Mesendoderm (in vitro differentiated cells): ENCODE results near the gene ALAS1.

Experiments
- DNase-seq: peaks from one replicate; pipeline ENCODE4 v3.0.0; 2013
- H2AK5ac ChIP-seq: 2 replicates; pipeline ENCODE4 v1.6.1; 2013; ENCODE audit warnings: low read length, inconsistent platforms
- H2BK120ac ChIP-seq: 2 replicates; pipeline ENCODE4 v1.6.1; 2013; ENCODE audit warnings: low read depth, mild to moderate bottlenecking, low read length, moderate library complexity, mixed read lengths
- H2BK15ac ChIP-seq: replicated peaks from 2 replicates; pipeline ENCODE4 v1.6.1; 2013; ENCODE audit warnings: low read depth, mild to moderate bottlenecking, moderate library complexity
- H2BK5ac ChIP-seq: 2 replicates; pipeline ENCODE4 v1.6.1; 2013; ENCODE audit warnings: low read length, inconsistent platforms
- H3K18ac ChIP-seq: 2 replicates; pipeline ENCODE4 v1.6.1; 2013; ENCODE audit warnings: mild to moderate bottlenecking, low read length, mixed read lengths
- H3K23ac ChIP-seq: one replicate; pipeline ENCODE4 v1.6.1; 2013; ENCODE audit warnings: low read length
- H3K27ac ChIP-seq: 2 replicates; pipeline ENCODE4 v1.5.1; 2013; ENCODE audit warnings: low read depth, mild to moderate bottlenecking, inconsistent platforms, low read length, moderate library complexity
- H3K27me3 ChIP-seq: 2 replicates; pipeline ENCODE4 v1.6.1; 2013; ENCODE audit warnings: low read length, control low read depth, mild to moderate bottlenecking, inconsistent platforms; ENCODE audit not compliant: insufficient read depth, poor library complexity
- H3K36me3 ChIP-seq: 2 replicates; pipeline ENCODE4 v1.6.1; 2013; ENCODE audit warnings: low read length, inconsistent platforms; ENCODE audit not compliant: control insufficient read depth, insufficient read depth
- H3K4ac ChIP-seq: one replicate; pipeline ENCODE4 v1.6.1; 2013; ENCODE audit warnings: low read depth, mild to moderate bottlenecking, low read length, moderate library complexity
- H3K4me1 ChIP-seq: 2 replicates; pipeline ENCODE4 v1.6.1; 2013; ENCODE audit warnings: low read depth, low read length, inconsistent platforms; ENCODE audit not compliant: control insufficient read depth
- H3K4me2 ChIP-seq: 2 replicates; pipeline ENCODE4 v1.6.1; 2013; ENCODE audit warnings: low read length
- H3K4me3 ChIP-seq: 2 replicates; pipeline ENCODE4 v1.5.1; 2013; ENCODE audit warnings: mild to moderate bottlenecking, low read length
- H3K56ac ChIP-seq: one replicate; pipeline ENCODE4 v1.6.1; 2013; ENCODE audit warnings: low read length
- H3K79me1 ChIP-seq: 2 replicates; pipeline ENCODE4 v1.6.1; 2013; ENCODE audit warnings: low read length, inconsistent platforms
- H3K79me2 ChIP-seq: 2 replicates; pipeline ENCODE4 v1.6.1; 2013; ENCODE audit warnings: mild to moderate bottlenecking, low read length; ENCODE audit not compliant: control insufficient read depth, insufficient read depth
- H3K9ac ChIP-seq: 2 replicates; pipeline ENCODE4 v1.6.1; 2013; ENCODE audit warnings: low read length, inconsistent platforms
- H4K5ac ChIP-seq: one replicate; pipeline ENCODE4 v1.6.1; 2013; ENCODE audit warnings: low read length
- H4K8ac ChIP-seq: one replicate; pipeline ENCODE4 v1.6.1; 2013; ENCODE audit warnings: low read depth, mild to moderate bottlenecking, control low read depth, low read length, moderate library complexity
- WGBS: extraction: QIAGEN DNeasy Blood & Tissue Kit; methylation state at CpG from one replicate; pipeline ENCODE4 v1.1.7; 2013; ENCODE audit warnings: low lambda C conversion rate, missing lambda C conversion rate; ENCODE audit not compliant: insufficient coverage; ENCODE audit errors: extremely low coverage; 5-methylcytosine and 5-hydroxymethylcytosine counted together

The ALAS1 gene

DNA sequence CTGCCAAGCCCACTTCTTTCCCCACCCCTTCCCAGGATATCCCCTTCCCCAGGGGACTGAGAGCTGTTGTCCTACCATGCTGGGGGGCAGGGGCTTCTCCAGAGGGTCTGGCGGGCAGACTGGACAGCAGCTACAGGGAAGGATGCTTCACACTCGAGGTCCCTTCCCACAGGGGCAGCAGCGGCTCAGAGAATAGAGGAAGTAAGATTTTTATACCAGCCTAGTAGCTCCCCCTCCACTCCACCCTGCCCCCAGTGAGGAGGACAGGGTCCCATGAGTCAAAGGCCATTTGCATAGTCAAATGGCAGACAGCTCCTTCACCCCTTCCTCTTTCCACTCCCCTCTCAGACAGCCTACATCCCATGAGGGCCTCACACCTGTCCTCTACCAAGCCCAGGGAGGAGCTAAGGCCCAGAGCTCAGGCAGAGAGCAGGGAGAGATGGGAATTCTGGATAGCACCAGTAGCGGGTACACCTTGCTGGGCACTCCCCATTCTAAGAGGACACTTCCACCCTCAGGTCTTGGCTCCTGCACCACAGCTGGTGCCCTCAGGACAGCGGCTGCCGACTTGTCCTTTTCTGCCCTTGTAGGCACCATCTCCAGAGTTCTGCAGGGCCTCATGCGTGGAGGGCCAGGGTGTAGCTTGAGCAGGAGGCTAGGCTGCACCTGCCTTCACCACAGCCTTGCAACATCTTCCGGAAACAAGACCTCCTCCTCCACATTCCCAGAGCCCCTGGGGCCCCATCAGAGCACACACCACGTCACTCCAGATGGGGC lies 27.7 kb downstream of the ALAS1 start, which contains the start of gene TLR9:
TSS of gene TLR9 (minus strand) at position 194 of the 777 bp plus-strand sequence. CDS start at position 78, 116 bp downstream.
- no peak within 1 kb of the TSS for H3K4me3 ChIP-seq
- H3K4me2 ChIP-seq: no peak within 1 kb of the TSS
- H3K27me3 ChIP-seq: no peaks in the 10 kb centered on the region
- no peak within 1 kb of the TSS for H3K18ac ChIP-seq
- H4K5ac ChIP-seq: no peak within 1 kb of the TSS
- H2BK15ac ChIP-seq: no peak within 1 kb of the TSS
- no peak within 1 kb of the TSS for H3K9ac ChIP-seq
- no peak within 1 kb of the TSS for H2BK5ac ChIP-seq
- no peak within 1 kb of the TSS for H3K27ac ChIP-seq
- no peak within 1 kb of the TSS for H2AK5ac ChIP-seq
- H3K23ac ChIP-seq: no peak within 1 kb of the TSS
- H2BK120ac ChIP-seq: no peak within 1 kb of the TSS
- DNase-seq: no peak
- H3K4me1 ChIP-seq: no peaks in the 10 kb centered on the region
- H3K56ac ChIP-seq: no peak within 1 kb of the TSS
- no peak within 1 kb of the TSS for H4K8ac ChIP-seq
- peaks cover 6% of the 10 kb centered on the region for H3K36me3 ChIP-seq
- H3K79me1 ChIP-seq: no peaks in the 10 kb centered on the region
- no CpG with 5 or more reads among the region's 9 CpGs for WGBS
- H3K4ac ChIP-seq: no peak within 1 kb of the TSS
- H3K79me2 ChIP-seq: no peaks in the 10 kb centered on the region

DNA sequence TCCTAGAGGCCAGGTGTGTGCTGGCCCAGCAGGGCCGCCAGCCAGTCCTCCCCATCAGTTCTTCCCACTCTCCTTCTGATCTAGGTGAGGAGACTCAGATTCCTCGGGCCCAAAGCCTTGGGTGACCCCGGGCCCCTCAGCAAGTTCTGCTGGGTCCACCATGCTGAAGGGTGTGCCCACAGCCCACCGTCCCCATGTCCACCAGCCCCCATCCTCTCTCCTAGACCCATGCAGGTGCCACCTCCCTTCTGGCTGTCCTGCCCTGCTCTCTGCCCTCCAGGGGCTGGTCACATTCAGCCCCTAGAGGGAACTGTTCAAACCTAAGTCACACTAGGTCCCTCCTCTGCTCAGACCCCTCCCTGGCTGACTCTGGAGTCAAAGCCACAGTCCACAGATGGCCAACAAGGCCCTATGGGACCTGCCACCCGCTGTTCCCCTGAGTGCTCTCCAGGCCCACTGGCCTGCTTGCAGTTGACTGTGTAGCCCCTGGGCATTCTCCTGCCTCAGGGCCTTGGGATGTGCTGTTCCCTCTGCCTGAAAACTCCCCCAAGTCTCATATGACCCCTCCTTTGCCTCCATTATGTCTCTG lies 28.4 kb downstream of the ALAS1 start:
- no peak for DNase-seq
- Histone ChIP-seq H4K8ac (no peak overlapping the region), H3K4me1 (no peaks in the 10 kb centered on the region), H3K4me2 (no peak overlapping the region), H3K18ac (no peak overlapping the region), H3K36me3 (peaks cover 8% of the 10 kb centered on the region), H3K27me3 (no peaks in the 10 kb centered on the region), H3K27ac (no peak overlapping the region), H3K79me2 (no peaks in the 10 kb centered on the region), H2BK15ac (no peak overlapping the region), H2BK120ac (no peak overlapping the region), H3K4ac (no peak overlapping the region), H2AK5ac (no peak overlapping the region), H3K23ac (no peak overlapping the region), H3K79me1 (no peaks in the 10 kb centered on the region), H4K5ac (no peak overlapping the region), H3K4me3 (no peak overlapping the region), H3K9ac (no peak overlapping the region), H3K56ac (no peak overlapping the region), H2BK5ac (no peak overlapping the region)
- WGBS: no CpG with 5 or more reads among the region's 5 CpGs

DNA sequence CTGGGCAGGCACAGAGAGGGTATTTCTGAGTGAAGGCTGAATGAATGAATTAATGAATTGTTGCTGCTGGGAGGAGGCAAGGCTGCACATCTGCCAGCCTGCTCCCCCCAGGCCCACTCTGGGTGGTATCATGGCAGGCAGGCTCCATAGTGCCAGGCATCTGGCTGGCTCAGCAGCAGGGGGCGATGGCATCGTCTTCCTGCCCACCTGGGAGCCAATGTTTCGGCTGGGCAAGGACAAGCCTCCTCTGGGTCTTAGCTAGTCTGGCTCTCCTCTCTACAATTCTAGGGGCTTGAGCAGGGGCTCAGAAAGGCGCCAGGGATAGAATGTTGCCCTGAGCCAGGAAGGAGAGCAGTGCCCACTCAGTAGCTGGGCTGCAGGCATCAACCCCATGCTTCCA lies 29.2 kb downstream of the ALAS1 start:
- Histone ChIP-seq H3K23ac (no peak overlapping the region), H2BK5ac (no peak overlapping the region), H3K4ac (no peak overlapping the region), H3K36me3 (peaks cover 8% of the 10 kb centered on the region), H3K27me3 (no peaks in the 10 kb centered on the region), H3K9ac (no peak overlapping the region), H3K56ac (no peak overlapping the region), H3K79me1 (no peaks in the 10 kb centered on the region), H3K27ac (no peak overlapping the region), H2AK5ac (no peak overlapping the region), H3K79me2 (no peaks in the 10 kb centered on the region), H3K4me2 (no peak overlapping the region), H2BK15ac (no peak overlapping the region), H3K4me3 (no peak overlapping the region), H4K5ac (no peak overlapping the region), H3K18ac (no peak overlapping the region), H2BK120ac (no peak overlapping the region), H4K8ac (no peak overlapping the region), H3K4me1 (no peaks in the 10 kb centered on the region)
- no peak for DNase-seq
- WGBS: no CpG with 5 or more reads among the region's 4 CpGs

DNA sequence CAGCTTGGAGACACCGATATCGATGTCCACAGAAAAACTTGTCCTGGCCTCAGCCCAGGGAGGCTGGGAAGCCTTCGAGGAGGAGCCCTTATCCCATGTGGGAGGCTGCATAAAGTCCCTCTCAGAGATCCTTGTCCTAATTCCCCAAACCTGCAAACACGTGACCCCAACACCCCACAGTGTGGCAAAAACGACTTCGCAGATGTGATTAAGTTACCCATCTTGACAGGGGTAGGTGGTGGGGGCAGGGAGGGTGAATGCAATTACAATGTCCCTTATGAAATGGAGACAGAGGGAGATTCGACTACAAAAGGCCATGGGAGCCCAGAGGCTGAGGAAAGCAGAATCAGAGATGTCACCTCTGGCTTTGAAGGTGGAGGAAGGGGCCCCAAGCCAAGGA lies 29.8 kb downstream of the ALAS1 start:
- Histone ChIP-seq H2BK15ac (no peak overlapping the region), H2AK5ac (no peak overlapping the region), H4K8ac (no peak overlapping the region), H4K5ac (no peak overlapping the region), H3K23ac (no peak overlapping the region), H3K9ac (no peak overlapping the region), H3K4ac (no peak overlapping the region), H3K4me3 (no peak overlapping the region), H3K27me3 (no peaks in the 10 kb centered on the region), H3K36me3 (peaks cover 8% of the 10 kb centered on the region), H3K4me1 (no peaks in the 10 kb centered on the region), H3K27ac (no peak overlapping the region), H3K79me2 (no peaks in the 10 kb centered on the region), H3K18ac (no peak overlapping the region), H2BK120ac (no peak overlapping the region), H2BK5ac (no peak overlapping the region), H3K56ac (no peak overlapping the region), H3K79me1 (no peaks in the 10 kb centered on the region), H3K4me2 (no peak overlapping the region)
- no CpG with 5 or more reads among the region's 7 CpGs for WGBS
- DNase-seq: no peak

DNA sequence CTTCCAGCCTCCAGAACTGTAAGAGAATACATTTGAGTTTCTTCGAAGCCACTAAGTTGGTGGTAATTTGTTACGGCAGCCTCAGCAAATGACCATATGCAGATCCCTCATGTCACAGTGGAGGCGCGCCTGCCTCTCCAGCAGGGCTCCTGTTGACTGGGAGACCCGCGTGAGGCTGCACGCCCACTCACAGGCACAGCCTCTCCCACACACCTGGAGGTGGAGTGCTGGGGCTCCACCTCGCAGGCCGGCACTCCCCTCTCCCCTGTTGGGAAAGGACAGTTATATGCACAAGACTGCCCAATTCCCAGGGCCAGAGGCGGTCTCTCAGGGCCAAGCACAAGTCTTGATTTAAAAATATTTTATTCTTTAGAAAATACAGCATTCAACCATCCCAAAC lies 30.3 kb downstream of the ALAS1 start:
- Histone ChIP-seq H2BK15ac (no peak overlapping the region), H4K5ac (no peak overlapping the region), H2BK5ac (no peak overlapping the region), H3K4me1 (no peaks in the 10 kb centered on the region), H3K27me3 (no peaks in the 10 kb centered on the region), H2BK120ac (no peak overlapping the region), H3K4me2 (no peak overlapping the region), H4K8ac (no peak overlapping the region), H3K4ac (no peak overlapping the region), H3K4me3 (no peak overlapping the region), H3K36me3 (peaks cover 8% of the 10 kb centered on the region), H3K79me1 (no peaks in the 10 kb centered on the region), H2AK5ac (no peak overlapping the region), H3K18ac (no peak overlapping the region), H3K56ac (no peak overlapping the region), H3K79me2 (no peaks in the 10 kb centered on the region), H3K27ac (no peak overlapping the region), H3K9ac (no peak overlapping the region), H3K23ac (no peak overlapping the region)
- no peak for DNase-seq
- WGBS: no CpG with 5 or more reads among the region's 10 CpGs
